Measurements from ENCODE around the gene IL21.

IL21 gene

DNA sequence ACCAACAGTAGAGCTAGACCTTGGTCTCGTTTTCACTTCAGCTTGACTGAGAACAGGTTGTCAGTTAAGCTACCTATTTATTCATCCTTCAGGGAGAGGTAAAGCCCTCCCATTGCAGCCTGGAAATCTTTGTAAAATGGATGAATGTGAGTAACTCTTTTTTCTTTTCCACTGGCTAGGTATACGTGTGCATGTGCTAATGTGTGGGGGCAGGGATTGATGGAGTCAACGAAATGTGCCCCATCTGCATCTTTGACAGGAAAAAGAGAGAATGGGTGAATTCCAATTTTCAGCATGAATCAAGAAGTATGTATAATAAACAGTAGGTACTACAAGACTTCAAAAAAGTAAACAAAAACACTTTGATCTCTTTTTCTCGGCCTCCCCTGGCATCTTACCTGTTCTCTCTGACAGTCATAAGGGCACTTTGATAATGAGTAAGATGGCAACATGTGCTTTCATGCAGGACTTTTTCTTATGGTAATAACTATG is at the start of gene IL21:
Gene IL21, minus strand, starts transcription at position 51 of the 492 bp plus-strand sequence. CDS start 55 bp downstream, outside the sequence.
- Histone ChIP-seq H3K4me3 (ENCODE audit: low read length) (no peak within 1 kb of the TSS), H3K9ac (ENCODE audit: low read length) (no peak within 1 kb of the TSS), H3K9me3 (ENCODE audit: control insufficient read depth, low read length) (no peaks in the 10 kb centered on the region), H3K27me3 (replicated peaks; ENCODE audit: control insufficient read depth, insufficient read depth, low read length) (no peaks in the 10 kb centered on the region), H3K4me1 (ENCODE audit: control insufficient read depth, insufficient read depth, low read length) (peaks cover 22% of the 10 kb centered on the region), H3K36me3 (ENCODE audit: control insufficient read depth, insufficient read depth, low read length, severe bottlenecking) (no peaks in the 10 kb centered on the region)
- no peak for DNase-seq (ENCODE audit: low read depth)

DNA sequence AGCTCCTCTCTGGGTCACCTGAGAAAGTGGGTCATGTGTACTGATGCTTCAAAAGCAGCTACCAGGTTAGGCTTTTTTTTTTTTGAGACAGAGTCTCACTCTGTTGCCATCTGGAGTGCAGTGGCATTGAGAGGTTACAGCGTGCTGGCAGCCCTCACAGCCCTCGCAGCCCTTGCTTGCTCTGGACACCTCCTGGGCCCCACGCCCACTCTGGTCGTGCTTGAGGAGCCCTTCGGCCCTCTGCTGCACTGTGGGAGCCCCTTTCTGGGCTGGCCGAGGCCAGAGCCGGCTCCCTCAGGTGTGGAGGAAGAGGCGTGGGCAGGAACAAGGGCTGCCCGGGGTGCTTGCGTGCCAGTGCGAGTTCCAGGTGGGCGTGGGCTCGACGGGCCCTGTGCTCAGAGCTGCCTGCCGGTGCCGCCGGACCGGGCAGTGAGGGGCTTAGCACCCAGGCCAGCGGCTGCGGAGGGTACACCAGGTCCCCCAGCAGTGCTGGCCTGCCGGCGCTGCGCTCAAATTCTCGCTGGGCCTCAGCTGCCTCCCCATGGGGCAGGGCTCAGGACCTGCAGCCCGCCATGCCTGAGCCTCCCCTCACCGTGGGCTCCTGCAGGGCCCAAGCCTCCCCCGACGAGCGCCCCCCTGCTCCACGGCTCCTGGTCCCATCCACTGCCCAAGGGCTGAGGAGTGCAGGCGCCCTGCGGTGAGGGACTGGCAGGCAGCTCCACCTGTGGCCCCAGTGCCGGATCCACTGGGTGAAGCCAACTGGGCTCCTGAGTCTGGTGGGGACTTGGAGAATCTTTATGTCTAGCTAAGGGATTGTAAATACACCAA is 49.3 kb upstream of the IL21 start:
- no peak for DNase-seq (ENCODE audit: low read depth)
- no peaks in the 10 kb centered on the region for H3K9me3 ChIP-seq (ENCODE audit: control insufficient read depth, low read length)
- no peaks in the 10 kb centered on the region for H3K36me3 ChIP-seq (ENCODE audit: control insufficient read depth, insufficient read depth, low read length, severe bottlenecking)
- H3K4me3 ChIP-seq (ENCODE audit: low read length), result no peak overlapping the region
- H3K4me1 ChIP-seq (ENCODE audit: control insufficient read depth, insufficient read depth, low read length), result peaks cover 41% of the 10 kb centered on the region
- H3K27me3 ChIP-seq (replicated peaks; ENCODE audit: control insufficient read depth, insufficient read depth, low read length), result no peaks in the 10 kb centered on the region
- H3K9ac ChIP-seq (ENCODE audit: low read length), result no peak overlapping the region

DNA sequence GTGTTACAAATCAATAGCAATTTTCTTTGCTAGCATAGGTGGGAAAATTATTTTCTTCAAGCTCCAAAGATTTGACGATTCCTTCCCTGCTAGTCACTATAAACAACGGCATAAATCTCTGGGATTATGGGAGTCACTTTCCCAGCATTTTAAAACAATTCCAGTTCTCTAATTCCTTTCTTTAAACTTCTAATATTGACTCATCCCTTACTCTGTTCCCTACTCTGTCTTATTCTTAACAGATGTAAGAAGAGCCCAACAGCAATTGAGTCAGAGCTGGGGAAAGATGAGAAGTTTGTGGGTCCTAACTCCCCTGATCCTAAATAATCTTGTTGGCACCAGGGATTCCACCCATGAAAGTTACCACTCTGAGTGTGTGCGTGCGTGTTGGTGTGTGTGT is 47.4 kb upstream of the IL21 start:
- Histone ChIP-seq H3K4me3 (ENCODE audit: low read length) (no peak overlapping the region), H3K9ac (ENCODE audit: low read length) (peak overlapping the region; percentile 43), H3K27me3 (replicated peaks; ENCODE audit: control insufficient read depth, insufficient read depth, low read length) (no peaks in the 10 kb centered on the region), H3K9me3 (ENCODE audit: control insufficient read depth, low read length) (no peaks in the 10 kb centered on the region), H3K36me3 (ENCODE audit: control insufficient read depth, insufficient read depth, low read length, severe bottlenecking) (no peaks in the 10 kb centered on the region), H3K4me1 (ENCODE audit: control insufficient read depth, insufficient read depth, low read length) (peaks cover 60% of the 10 kb centered on the region)
- peak; percentile 84 for DNase-seq (ENCODE audit: low read depth)

DNA sequence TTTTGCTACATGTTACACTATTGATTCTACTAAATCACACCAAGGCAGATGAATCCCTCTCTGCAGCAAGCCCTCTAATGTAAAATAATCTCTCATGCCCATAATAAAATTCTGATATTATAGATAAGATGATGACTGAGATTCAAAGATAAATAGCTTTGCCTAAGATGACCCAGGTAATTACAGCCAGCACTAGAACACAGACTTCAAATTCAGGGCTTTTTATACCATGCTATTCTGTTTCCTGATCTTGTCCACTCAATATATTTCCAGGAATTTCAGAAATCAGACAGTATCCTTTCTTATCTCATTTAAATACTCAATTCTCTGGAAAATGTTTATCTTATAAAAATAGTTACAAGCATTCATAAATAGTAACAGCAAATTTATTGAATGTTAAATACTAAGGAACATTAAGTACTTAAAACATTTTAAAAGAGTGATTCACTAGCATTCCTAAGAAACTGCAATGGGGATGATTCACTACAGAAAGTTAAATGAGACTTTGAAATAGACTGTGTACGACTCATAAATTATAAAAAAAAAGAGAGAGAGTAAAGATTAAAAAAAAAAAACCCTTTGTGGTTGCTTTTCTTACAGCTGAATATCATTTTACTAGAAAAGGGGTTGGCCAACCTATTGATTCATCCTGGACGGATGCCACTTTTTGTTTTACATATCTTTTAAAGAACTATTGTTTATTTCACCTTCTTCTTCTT is 45.8 kb upstream of the IL21 start:
- no peaks in the 10 kb centered on the region for H3K9me3 ChIP-seq (ENCODE audit: control insufficient read depth, low read length)
- no peaks in the 10 kb centered on the region for H3K27me3 ChIP-seq (replicated peaks; ENCODE audit: control insufficient read depth, insufficient read depth, low read length)
- H3K9ac ChIP-seq (ENCODE audit: low read length), result peak overlapping the region; percentile 73
- peak; percentile 91 for DNase-seq (ENCODE audit: low read depth)
- H3K36me3 ChIP-seq (ENCODE audit: control insufficient read depth, insufficient read depth, low read length, severe bottlenecking), result no peaks in the 10 kb centered on the region
- peak overlapping the region; percentile 49 for H3K4me3 ChIP-seq (ENCODE audit: low read length)
- peaks cover 62% of the 10 kb centered on the region for H3K4me1 ChIP-seq (ENCODE audit: control insufficient read depth, insufficient read depth, low read length)

DNA sequence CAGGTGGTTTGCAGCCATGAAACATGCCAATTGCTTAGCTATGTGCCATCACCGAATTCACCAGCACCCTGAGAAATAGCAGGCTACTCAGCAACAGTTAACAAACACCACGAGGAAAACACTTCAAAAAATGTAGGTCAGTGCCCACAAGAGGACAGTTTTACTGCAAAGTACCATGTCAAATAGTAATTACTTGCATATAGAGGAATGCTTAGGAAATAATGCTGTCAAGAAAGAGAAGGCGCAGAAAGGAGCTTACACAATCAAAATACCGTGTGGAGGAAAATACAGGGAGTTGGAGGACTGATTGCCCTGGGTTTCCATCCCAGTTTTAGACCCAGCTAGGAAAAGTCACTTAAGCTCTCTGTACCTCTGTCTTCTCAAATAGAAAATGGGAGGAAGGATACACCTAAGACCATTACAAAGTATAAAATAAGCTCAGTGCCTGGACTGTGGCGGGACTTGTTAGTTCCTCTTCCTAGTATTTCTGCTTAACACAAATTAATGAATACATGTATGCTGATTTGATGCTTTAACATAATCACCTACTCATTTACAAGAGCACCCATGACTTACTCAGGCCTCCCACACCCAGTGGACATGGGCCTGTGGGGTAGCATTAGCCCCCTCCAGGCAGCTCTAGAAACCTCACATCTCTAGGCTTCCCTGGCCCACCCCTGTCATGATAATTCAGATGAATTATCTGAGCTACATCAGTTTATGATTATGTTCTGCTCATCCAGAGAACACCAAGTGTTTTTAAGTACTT is 44.5 kb upstream of the IL21 start:
- H3K9me3 ChIP-seq (ENCODE audit: control insufficient read depth, low read length), result no peaks in the 10 kb centered on the region
- no peaks in the 10 kb centered on the region for H3K36me3 ChIP-seq (ENCODE audit: control insufficient read depth, insufficient read depth, low read length, severe bottlenecking)
- H3K9ac ChIP-seq (ENCODE audit: low read length), result peak overlapping the region; percentile 73
- no peak overlapping the region for H3K4me3 ChIP-seq (ENCODE audit: low read length)
- peak; percentile 51 for DNase-seq (ENCODE audit: low read depth)
- peaks cover 74% of the 10 kb centered on the region for H3K4me1 ChIP-seq (ENCODE audit: control insufficient read depth, insufficient read depth, low read length)
- no peaks in the 10 kb centered on the region for H3K27me3 ChIP-seq (replicated peaks; ENCODE audit: control insufficient read depth, insufficient read depth, low read length)

DNA sequence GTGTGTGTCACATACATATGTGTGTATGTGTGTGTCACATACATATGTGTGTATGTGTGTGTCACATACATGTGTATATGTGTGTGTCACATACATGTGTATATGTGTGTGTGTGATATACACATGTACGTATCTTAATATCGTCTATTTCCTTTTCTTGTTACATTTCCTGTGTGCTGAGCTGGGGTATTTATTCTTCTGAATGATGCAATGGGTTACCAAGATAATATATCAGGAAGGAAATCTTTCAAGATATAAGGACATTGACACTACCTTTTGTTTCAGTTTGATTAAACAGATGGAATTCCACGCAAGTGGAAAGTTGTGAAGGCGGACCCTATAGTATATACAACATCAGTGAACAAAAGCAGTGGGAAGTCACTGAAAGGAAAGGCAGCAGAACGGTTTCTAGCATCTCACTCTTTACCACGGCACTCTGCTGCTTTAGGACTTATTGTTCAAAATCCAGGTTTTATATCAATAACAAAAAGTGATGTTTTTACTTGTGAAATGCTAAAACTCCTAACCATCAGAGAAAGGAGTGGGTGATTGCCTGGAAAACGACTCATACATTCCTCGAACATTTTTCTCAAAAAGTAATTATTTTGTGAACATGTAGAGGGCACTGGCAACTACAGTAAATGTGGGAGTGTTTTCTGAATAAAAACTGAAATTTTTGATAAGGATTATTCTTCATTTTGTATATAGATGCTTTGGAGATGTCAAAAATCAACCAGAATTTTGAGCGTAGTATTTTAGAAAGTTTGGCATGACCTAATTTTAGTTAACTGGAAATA is 43.1 kb upstream of the IL21 start:
- Histone ChIP-seq H3K9me3 (ENCODE audit: control insufficient read depth, low read length) (no peaks in the 10 kb centered on the region), H3K36me3 (ENCODE audit: control insufficient read depth, insufficient read depth, low read length, severe bottlenecking) (no peaks in the 10 kb centered on the region), H3K9ac (ENCODE audit: low read length) (peak overlapping the region; percentile 45), H3K4me3 (ENCODE audit: low read length) (no peak overlapping the region), H3K27me3 (replicated peaks; ENCODE audit: control insufficient read depth, insufficient read depth, low read length) (no peaks in the 10 kb centered on the region), H3K4me1 (ENCODE audit: control insufficient read depth, insufficient read depth, low read length) (peaks cover 68% of the 10 kb centered on the region)
- peak; percentile 48 for DNase-seq (ENCODE audit: low read depth)

DNA sequence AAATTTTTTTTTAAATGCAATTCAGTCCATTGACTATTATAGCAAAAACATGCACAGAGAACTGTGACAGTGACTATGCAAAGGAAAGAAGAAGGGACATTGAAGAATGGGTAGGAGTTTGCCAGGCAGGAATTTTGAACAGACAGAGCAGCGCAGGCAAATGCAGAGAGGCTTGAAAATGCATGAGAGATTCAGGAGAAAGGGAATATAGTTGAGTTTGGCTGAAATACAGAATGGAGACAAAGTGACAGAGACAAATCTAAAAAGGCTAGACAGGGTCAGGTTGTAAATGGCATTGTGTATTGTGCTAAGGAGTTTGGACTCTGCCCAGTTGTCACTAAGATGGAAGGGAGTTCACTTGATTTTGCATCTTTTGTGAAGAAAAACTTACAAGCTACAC is 42.4 kb upstream of the IL21 start:
- Histone ChIP-seq H3K9ac (ENCODE audit: low read length) (no peak overlapping the region), H3K27me3 (replicated peaks; ENCODE audit: control insufficient read depth, insufficient read depth, low read length) (no peaks in the 10 kb centered on the region), H3K4me3 (ENCODE audit: low read length) (no peak overlapping the region), H3K36me3 (ENCODE audit: control insufficient read depth, insufficient read depth, low read length, severe bottlenecking) (no peaks in the 10 kb centered on the region), H3K9me3 (ENCODE audit: control insufficient read depth, low read length) (no peaks in the 10 kb centered on the region), H3K4me1 (ENCODE audit: control insufficient read depth, insufficient read depth, low read length) (peaks cover 61% of the 10 kb centered on the region)
- no peak for DNase-seq (ENCODE audit: low read depth)

DNA sequence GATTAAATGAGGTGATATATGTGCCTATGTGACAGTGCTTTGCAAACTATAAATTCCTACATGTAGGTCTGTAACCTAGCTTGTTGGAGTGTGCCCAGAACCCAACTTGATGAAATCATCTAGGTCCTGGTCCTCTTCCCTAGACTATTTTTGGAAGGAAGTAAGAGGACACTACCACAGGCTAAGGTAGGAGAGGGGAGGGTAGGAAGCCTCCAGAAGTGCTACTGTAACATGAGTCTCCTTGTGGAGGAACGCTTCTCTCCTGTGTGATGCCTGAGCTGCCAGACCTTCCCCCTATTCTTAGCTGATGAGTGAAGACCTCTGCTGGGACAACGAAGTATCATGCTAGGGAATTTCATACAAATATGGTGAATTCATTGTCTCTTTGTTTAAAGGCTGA is 41.8 kb upstream of the IL21 start:
- Histone ChIP-seq H3K36me3 (ENCODE audit: control insufficient read depth, insufficient read depth, low read length, severe bottlenecking) (no peaks in the 10 kb centered on the region), H3K4me1 (ENCODE audit: control insufficient read depth, insufficient read depth, low read length) (peaks cover 57% of the 10 kb centered on the region), H3K4me3 (ENCODE audit: low read length) (no peak overlapping the region), H3K9me3 (ENCODE audit: control insufficient read depth, low read length) (no peaks in the 10 kb centered on the region), H3K9ac (ENCODE audit: low read length) (no peak overlapping the region), H3K27me3 (replicated peaks; ENCODE audit: control insufficient read depth, insufficient read depth, low read length) (no peaks in the 10 kb centered on the region)
- DNase-seq (ENCODE audit: low read depth), result no peak

DNA sequence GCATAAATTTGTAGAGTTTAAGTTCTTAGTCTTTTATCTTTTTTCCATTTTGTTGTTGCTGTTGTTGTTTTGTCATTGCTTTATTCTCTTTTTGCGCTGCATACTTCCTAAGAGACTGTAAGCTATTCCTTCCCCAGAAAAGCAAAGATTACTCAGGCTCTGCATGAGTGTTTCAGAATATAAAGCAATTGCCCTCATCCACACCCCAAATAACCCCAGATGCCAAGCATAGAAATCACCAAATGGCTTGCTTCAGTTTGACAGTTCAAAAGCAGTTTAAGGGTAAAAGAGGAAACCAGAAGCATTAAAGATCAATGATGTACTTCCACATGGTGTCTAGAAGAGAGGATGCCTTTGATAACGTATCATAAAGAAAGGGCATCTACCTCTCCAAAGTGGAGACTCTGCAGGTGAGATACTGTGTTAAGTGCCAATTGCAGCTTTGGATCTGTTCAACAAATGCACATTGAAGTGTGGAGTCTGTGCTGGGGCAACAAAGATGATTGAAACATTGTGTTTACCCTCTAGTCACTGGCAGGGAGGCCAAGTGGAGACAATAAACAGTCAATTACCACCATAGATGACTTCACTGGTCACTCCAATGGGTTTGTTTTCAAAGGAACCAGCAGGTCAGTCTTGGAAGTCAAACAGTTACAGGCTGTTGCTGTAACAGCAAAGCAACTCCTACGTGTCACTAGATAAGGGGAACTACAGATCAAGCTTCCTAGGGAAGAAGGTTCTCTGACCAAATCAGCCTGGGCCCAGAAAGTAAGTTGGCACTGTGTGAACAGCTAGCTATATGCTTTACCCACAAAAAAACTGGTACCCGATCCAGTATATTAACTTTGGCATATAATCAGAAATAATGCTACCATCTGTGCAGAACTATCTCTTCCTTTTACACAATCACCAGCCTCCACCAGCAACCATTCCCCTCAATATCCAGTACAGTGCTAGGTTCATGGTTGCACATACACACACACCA is 40.6 kb upstream of the IL21 start:
- Histone ChIP-seq H3K9me3 (ENCODE audit: control insufficient read depth, low read length) (no peaks in the 10 kb centered on the region), H3K4me3 (ENCODE audit: low read length) (no peak overlapping the region), H3K4me1 (ENCODE audit: control insufficient read depth, insufficient read depth, low read length) (peaks cover 47% of the 10 kb centered on the region), H3K9ac (ENCODE audit: low read length) (peak overlapping the region; percentile 10), H3K27me3 (replicated peaks; ENCODE audit: control insufficient read depth, insufficient read depth, low read length) (no peaks in the 10 kb centered on the region), H3K36me3 (ENCODE audit: control insufficient read depth, insufficient read depth, low read length, severe bottlenecking) (no peaks in the 10 kb centered on the region)
- DNase-seq (ENCODE audit: low read depth), result peak; percentile 27

DNA sequence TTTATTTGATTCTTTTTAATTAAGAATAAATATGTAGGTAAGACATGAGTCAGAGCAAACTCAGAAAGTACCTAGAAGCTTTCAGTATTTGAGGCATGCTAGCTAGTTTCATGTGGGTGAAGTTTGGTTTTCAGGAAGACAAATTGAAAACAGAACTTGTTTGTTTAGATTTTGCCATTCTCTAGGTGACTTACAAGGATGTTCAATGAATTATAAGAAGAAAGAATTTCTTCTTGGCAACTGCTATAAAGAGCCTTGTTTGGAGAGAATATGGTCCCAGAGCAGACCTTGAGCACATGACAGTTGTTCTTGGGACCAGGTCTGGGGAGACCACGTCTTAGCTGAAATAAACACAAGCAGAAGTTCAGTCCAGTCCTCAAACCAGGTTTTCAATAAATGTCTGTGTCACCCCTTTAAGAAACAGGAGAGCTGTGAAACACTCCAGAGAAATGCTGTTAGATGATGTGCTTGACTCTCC is 38.0 kb upstream of the IL21 start:
- no peak overlapping the region for H3K4me3 ChIP-seq (ENCODE audit: low read length)
- no peaks in the 10 kb centered on the region for H3K36me3 ChIP-seq (ENCODE audit: control insufficient read depth, insufficient read depth, low read length, severe bottlenecking)
- H3K9ac ChIP-seq (ENCODE audit: low read length), result no peak overlapping the region
- H3K27me3 ChIP-seq (replicated peaks; ENCODE audit: control insufficient read depth, insufficient read depth, low read length), result no peaks in the 10 kb centered on the region
- no peak for DNase-seq (ENCODE audit: low read depth)
- no peaks in the 10 kb centered on the region for H3K9me3 ChIP-seq (ENCODE audit: control insufficient read depth, low read length)
- peaks cover 21% of the 10 kb centered on the region for H3K4me1 ChIP-seq (ENCODE audit: control insufficient read depth, insufficient read depth, low read length)

Data from adipocyte (in vitro differentiated cells).